H9 (cell line): ENCODE data around the gene CCDC12. TPM values are rescaled to one million over a fixed set of nuclear protein-coding genes. Genes with fewer than 3 reads are reported as not detected.
A peak's percentile ranks its signal among the peaks of the same experiment; 100 is the strongest.

Source experiments
- DNase-seq: peaks from one replicate; pipeline ENCODE4 v3.0.0-alpha.2; 2017
- H2AFZ ChIP-seq: one replicate; pipeline ENCODE4 v1.6.1; 2013; ENCODE audit warnings: mild to moderate bottlenecking, low read length, control low read depth, moderate library complexity
- H2AK5ac ChIP-seq: 2 replicates; pipeline ENCODE4 v1.6.1; 2013; ENCODE audit warnings: low read length, control low read depth, mixed read lengths; ENCODE audit not compliant: insufficient read length
- H2BK120ac ChIP-seq: one replicate; pipeline ENCODE4 v1.6.1; 2013; ENCODE audit warnings: low read depth, mild to moderate bottlenecking, low read length, control low read depth, inconsistent platforms; ENCODE audit not compliant: poor library complexity, severe bottlenecking
- H2BK12ac ChIP-seq: 2 replicates; pipeline ENCODE4 v1.6.1; 2013; ENCODE audit warnings: low read length, control low read depth, mixed read lengths, low read depth; ENCODE audit not compliant: insufficient read length
- H2BK15ac ChIP-seq: 2 replicates; pipeline ENCODE4 v1.6.1; 2013; ENCODE audit warnings: low read depth, low read length, control low read depth
- H2BK20ac ChIP-seq: one replicate; pipeline ENCODE4 v1.6.1; 2013; ENCODE audit warnings: low read depth, mild to moderate bottlenecking, low read length, control low read depth, inconsistent platforms; ENCODE audit not compliant: poor library complexity, severe bottlenecking
- H2BK5ac ChIP-seq: 2 replicates; pipeline ENCODE4 v1.6.1; 2013; ENCODE audit warnings: low read length, control low read depth, mixed read lengths; ENCODE audit not compliant: insufficient read length
- H3K14ac ChIP-seq: 2 replicates; pipeline ENCODE4 v1.6.1; 2013; ENCODE audit warnings: low read length, control low read depth; ENCODE audit not compliant: insufficient read depth
- H3K18ac ChIP-seq: 2 replicates; pipeline ENCODE4 v1.6.1; 2013; ENCODE audit warnings: low read depth, mild to moderate bottlenecking, mixed read lengths, low read length, control low read depth; ENCODE audit not compliant: insufficient read length
- H3K23ac ChIP-seq: 2 replicates; pipeline ENCODE4 v1.6.1; 2013; ENCODE audit warnings: low read length, control low read depth, mixed read lengths, low read depth; ENCODE audit not compliant: insufficient read length
- H3K23me2 ChIP-seq: 2 replicates; pipeline ENCODE4 v1.6.1; 2013; ENCODE audit warnings: low read depth, mild to moderate bottlenecking, mixed read lengths, low read length, control low read depth; ENCODE audit not compliant: insufficient read length, poor library complexity, severe bottlenecking
- H3K27ac ChIP-seq: 2 replicates; pipeline ENCODE4 v1.5.1; 2013; ENCODE audit warnings: low read length, control low read depth, mixed read lengths, low read depth; ENCODE audit not compliant: insufficient read length
- H3K27me3 ChIP-seq: 2 replicates; pipeline ENCODE4 v1.6.1; 2013; ENCODE audit warnings: low read length, control low read depth, inconsistent platforms; ENCODE audit not compliant: insufficient read depth
- H3K4ac ChIP-seq: 2 replicates; pipeline ENCODE4 v1.6.1; 2013; ENCODE audit warnings: low read depth, mild to moderate bottlenecking, control low read depth, inconsistent platforms, low read length, moderate library complexity
- H3K4me1 ChIP-seq: 2 replicates; pipeline ENCODE4 v1.6.1; 2013; ENCODE audit warnings: low read length, control low read depth, inconsistent platforms; ENCODE audit not compliant: insufficient read depth
- H3K4me2 ChIP-seq: 2 replicates; pipeline ENCODE4 v1.6.1; 2013; ENCODE audit warnings: low read length, control low read depth, mixed read lengths; ENCODE audit not compliant: insufficient read length, insufficient read depth
- H3K56ac ChIP-seq: 2 replicates; pipeline ENCODE4 v1.6.1; 2013; ENCODE audit warnings: low read depth, mild to moderate bottlenecking, mixed read lengths, low read length, control low read depth; ENCODE audit not compliant: insufficient read length
- H3K79me1 ChIP-seq: 2 replicates; pipeline ENCODE4 v1.6.1; 2013; ENCODE audit warnings: low read depth, mild to moderate bottlenecking, moderate library complexity, low read length, control low read depth, inconsistent platforms; ENCODE audit not compliant: insufficient read depth, poor library complexity, severe bottlenecking
- H3K79me2 ChIP-seq: 2 replicates; pipeline ENCODE4 v1.6.1; 2013; ENCODE audit warnings: low read length, control low read depth, inconsistent platforms; ENCODE audit not compliant: insufficient read depth
- H3K9ac ChIP-seq: 2 replicates; pipeline ENCODE4 v1.6.1; 2013; ENCODE audit warnings: low read length, control low read depth, mixed read lengths; ENCODE audit not compliant: insufficient read length; ENCODE audit errors: extremely low read depth
- H3K9me3 ChIP-seq: one replicate; pipeline ENCODE4 v1.6.1; 2013; ENCODE audit warnings: low read depth, low read length, inconsistent platforms; ENCODE audit not compliant: control insufficient read depth
- H3T11ph ChIP-seq: one replicate; pipeline ENCODE4 v1.6.1; 2013; ENCODE audit warnings: mild to moderate bottlenecking, low read length, control low read depth, inconsistent platforms
- H4K20me1 ChIP-seq: one replicate; pipeline ENCODE4 v1.6.1; 2013; ENCODE audit not compliant: control insufficient read depth, insufficient read length, insufficient read depth
- H4K5ac ChIP-seq: 2 replicates; pipeline ENCODE4 v1.6.1; 2013; ENCODE audit warnings: low read depth, mild to moderate bottlenecking, mixed read lengths, low read length, control low read depth; ENCODE audit not compliant: insufficient read length
- H4K8ac ChIP-seq: replicated peaks from 2 replicates; pipeline ENCODE4 v1.6.1; 2013; ENCODE audit warnings: low read length, control low read depth, mixed read lengths, low read depth; ENCODE audit not compliant: insufficient read length
- H4K91ac ChIP-seq: 2 replicates; pipeline ENCODE4 v1.6.1; 2013; ENCODE audit warnings: low read depth, mild to moderate bottlenecking, moderate library complexity, mixed read lengths, low read length, control low read depth; ENCODE audit not compliant: insufficient read length
- H3K27ac Mint-ChIP-seq, 3 experiments: 2 replicates in 2 of 3; 3 replicates in 1 of 3; pipeline ENCODE4 v1.8.0; 2020 to 2021; ENCODE audit warnings: mixed read lengths in 3 of 3, mild to moderate bottlenecking in 1 of 3, moderate library complexity in 1 of 3
- H3K27me3 Mint-ChIP-seq: 2 replicates; pipeline ENCODE4 v1.8.0; 2021; ENCODE audit warnings: low read depth, mild to moderate bottlenecking, moderate library complexity, mixed read lengths
- H3K36me3 Mint-ChIP-seq, 3 experiments: 2 replicates in 2 of 3; 3 replicates in 1 of 3; pipeline ENCODE4 v1.8.0; 2020 to 2021; ENCODE audit warnings: low read depth in 3 of 3, mixed read lengths in 3 of 3; ENCODE audit not compliant: insufficient read depth in 1 of 3
- H3K4me1 Mint-ChIP-seq, 2 experiments: 2 replicates each; pipeline ENCODE4 v1.8.0; 2020; ENCODE audit warnings: mixed read lengths in 2 of 2
- H3K4me3 Mint-ChIP-seq, 2 experiments: 2 replicates in 1 of 2; 3 replicates in 1 of 2; pipeline ENCODE4 v1.8.0; 2020 to 2021; ENCODE audit warnings: mild to moderate bottlenecking in 2 of 2, mixed read lengths in 2 of 2, moderate library complexity in 1 of 2
- H3K9me3 Mint-ChIP-seq, 2 experiments: 2 replicates in 1 of 2; 3 replicates in 1 of 2; pipeline ENCODE4 v1.8.0; 2020; ENCODE audit warnings: mild to moderate bottlenecking in 2 of 2, mixed read lengths in 2 of 2, moderate library complexity in 1 of 2
- CTCF ChIP-seq: fragments of 200-600 bp; sonication (generic); conservative IDR thresholded peaks from 3 replicates; pipeline ENCODE4 v1.8.0; 2021; ENCODE audit warnings: antibody characterized with exemption, mild to moderate bottlenecking
- WGBS: extraction: QIAGEN DNeasy Blood & Tissue Kit; methylation state at CpG from one replicate; pipeline ENCODE4 v1.1.7; 2013; ENCODE audit warnings: missing lambda C conversion rate, low lambda C conversion rate, mixed read lengths; ENCODE audit not compliant: insufficient read length; ENCODE audit errors: extremely low coverage; 5-methylcytosine and 5-hydroxymethylcytosine counted together
- total RNA-seq: library from RNA; stranded (reverse); gene quantifications from 2 replicates; pipeline ENCODE4 v1.2.1, GENCODE V29; 2021

Gene CCDC12
- total RNA-seq, 1 experiment from 2014 or later: 54.0 TPM

- Histone ChIP-seq H3K9ac (no peak overlapping the region), H2BK5ac (no peak overlapping the region), H2AK5ac (no peak overlapping the region), H3K79me1 (no peaks in the 10 kb centered on the region), H2AFZ (no peak overlapping the region), H3K4me1 (no peaks in the 10 kb centered on the region), H3K4ac (no peak overlapping the region), H3K27ac (no peak overlapping the region), H4K5ac (no peak overlapping the region), H4K91ac (no peak overlapping the region), H3K9me3 (no peaks in the 10 kb centered on the region), H3K14ac (no peak overlapping the region), H2BK12ac (no peak overlapping the region), H2BK120ac (no peak overlapping the region), H3K4me2 (no peak overlapping the region), H3K79me2 (no peaks in the 10 kb centered on the region), H2BK15ac (no peak overlapping the region), H4K20me1 (no peaks in the 10 kb centered on the region), H3T11ph (no peak overlapping the region), H3K56ac (no peak overlapping the region), H2BK20ac (no peak overlapping the region), H3K23ac (no peak overlapping the region), H3K27me3 (no peaks in the 10 kb centered on the region), H3K18ac (no peak overlapping the region), H4K8ac (no peak overlapping the region), H3K23me2 (no peaks in the 10 kb centered on the region)
- peak overlapping the region in 1 of 3 experiments; percentile 94; a peak in 1 of 7 replicates for H3K27ac Mint-ChIP-seq
- no peaks in the 10 kb centered on the region for H3K27me3 Mint-ChIP-seq
- H3K4me1 Mint-ChIP-seq: peaks cover 5 to 8% of the 10 kb centered on the region in 2 experiments
- no CpG with 5 or more reads among the region's 35 CpGs for WGBS
- H3K9me3 Mint-ChIP-seq: no peaks in the 10 kb centered on the region; a peak in 1 of 5 replicates
- TF ChIP-seq CTCF: peak; percentile 68
- DNase-seq: peak; percentile 81
- peaks cover 29 to 51% (median 44%) of the 10 kb centered on the region in 3 experiments for H3K36me3 Mint-ChIP-seq
- H3K4me3 Mint-ChIP-seq: peak overlapping the region in 1 of 2 experiments; percentile 56; a peak in 1 of 5 replicates
Observed at GRCh38 chr3:47002171-47003055, 25.9 kb upstream of the CCDC12 start.
